Mucosa of descending colon (tissue), 3 donors: ENCODE measurements around the gene SAMD4A. TPM values are rescaled to one million over a fixed set of nuclear protein-coding genes. Genes with fewer than 3 reads are reported as not detected.

Experiments
- ATAC-seq: fragments of 200-7000 bp; cut with Tn5 transposase; one replicate; pipeline ENCODE4 v1.9.1; 2020; ENCODE audit warnings: mild to moderate bottlenecking, moderate library complexity
- DNase-seq, 3 donors: peaks; one replicate each; pipeline ENCODE4 v3.0.0-alpha.2; 2020
- H3K36me3 ChIP-seq: fragments of 200-600 bp; one replicate; pipeline ENCODE4 v1.8.0; 2021; ENCODE audit warnings: low read depth, mild to moderate bottlenecking
- H3K4me1 ChIP-seq: fragments of 200-600 bp; one replicate; pipeline ENCODE4 v1.8.0; 2021; ENCODE audit warnings: low read depth, mild to moderate bottlenecking
- H3K4me3 ChIP-seq: fragments of 200-600 bp; one replicate; pipeline ENCODE4 v1.8.0; 2021; ENCODE audit warnings: mild to moderate bottlenecking
- H3K9me3 ChIP-seq: fragments of 200-600 bp; one replicate; pipeline ENCODE4 v1.8.0; 2021; ENCODE audit warnings: mild to moderate bottlenecking
- intact Hi-C, 2 donors: fragments of 100-400 bp; cut with DNase I in 1 of 2; cut with micrococcal nuclease in 1 of 2; formaldehyde crosslinking; loops; one replicate each; pipeline versions ENCODE4 v1.11.0 to v1.11.1; 2022; cut with DNase I, micrococcal nuclease
- total RNA-seq, 3 donors: library from RNA; stranded (reverse); fragmentation: NEBNext Ultra II Directional in 2 of 3; extraction: Animal tissue kit (Norgen Biotek cat#: 25700) in 2 of 3; gene quantifications; one replicate each; pipeline versions ENCODE4 v1.2.1 to v1.2.4, GENCODE V29; 2021 to 2023
- TF ChIP-seq, protein P1 (sequence below): fragments of 200-600 bp; IDR thresholded peaks from one replicate; pipeline ENCODE4 v1.8.0; 2022; ENCODE audit warnings: antibody characterized with exemption, mild to moderate bottlenecking
- donor health status: DM: no; HTN: no; CAD: no; lungs with moderate emphysema.
- donor health status: DM: no; HTN: no; CAD: no.
- donor health status: DM: no; HTN: yes; CAD: no.

The SAMD4A gene
- total RNA-seq, 3 donors from 2014 or later: 14.7 to 82.1 (median 16.5) TPM

DNA sequence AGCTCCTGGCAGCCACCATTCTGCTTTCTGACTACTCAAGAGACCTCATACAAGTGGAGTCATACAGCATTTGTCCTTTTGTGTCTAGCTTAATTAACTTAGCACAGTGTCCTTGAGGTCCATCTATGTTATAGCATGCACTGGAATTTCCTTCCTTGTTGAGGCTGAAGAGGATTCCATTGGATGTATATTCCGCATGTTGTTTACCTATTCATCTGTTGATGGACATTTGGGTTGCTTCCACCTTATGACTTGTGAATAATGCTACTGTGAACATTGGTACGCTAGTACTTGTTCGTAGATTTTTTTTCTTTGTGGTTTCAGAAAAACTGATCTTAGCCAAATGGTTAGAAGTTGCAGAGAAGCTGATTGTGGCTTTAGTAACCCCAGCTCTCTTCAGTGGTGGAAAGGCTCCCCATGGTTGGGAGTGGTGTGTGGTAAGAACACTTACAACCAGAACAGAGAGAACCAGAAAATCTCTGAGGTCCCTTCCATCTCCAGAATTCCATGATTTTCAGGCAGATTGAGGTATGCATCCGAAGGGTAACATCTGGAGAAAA, 118.4 kb downstream of the SAMD4A start:
- TF ChIP-seq, protein P1, sequence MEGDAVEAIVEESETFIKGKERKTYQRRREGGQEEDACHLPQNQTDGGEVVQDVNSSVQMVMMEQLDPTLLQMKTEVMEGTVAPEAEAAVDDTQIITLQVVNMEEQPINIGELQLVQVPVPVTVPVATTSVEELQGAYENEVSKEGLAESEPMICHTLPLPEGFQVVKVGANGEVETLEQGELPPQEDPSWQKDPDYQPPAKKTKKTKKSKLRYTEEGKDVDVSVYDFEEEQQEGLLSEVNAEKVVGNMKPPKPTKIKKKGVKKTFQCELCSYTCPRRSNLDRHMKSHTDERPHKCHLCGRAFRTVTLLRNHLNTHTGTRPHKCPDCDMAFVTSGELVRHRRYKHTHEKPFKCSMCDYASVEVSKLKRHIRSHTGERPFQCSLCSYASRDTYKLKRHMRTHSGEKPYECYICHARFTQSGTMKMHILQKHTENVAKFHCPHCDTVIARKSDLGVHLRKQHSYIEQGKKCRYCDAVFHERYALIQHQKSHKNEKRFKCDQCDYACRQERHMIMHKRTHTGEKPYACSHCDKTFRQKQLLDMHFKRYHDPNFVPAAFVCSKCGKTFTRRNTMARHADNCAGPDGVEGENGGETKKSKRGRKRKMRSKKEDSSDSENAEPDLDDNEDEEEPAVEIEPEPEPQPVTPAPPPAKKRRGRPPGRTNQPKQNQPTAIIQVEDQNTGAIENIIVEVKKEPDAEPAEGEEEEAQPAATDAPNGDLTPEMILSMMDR: no peak
- ATAC-seq (no peak), DNase-seq (no peak)
- no peaks in the 10 kb centered on the region for H3K4me1 ChIP-seq
- H3K36me3 ChIP-seq: no peaks in the 10 kb centered on the region
- no peaks in the 10 kb centered on the region for H3K9me3 ChIP-seq
- intact Hi-C loops: no loop called here
- no peak overlapping the region for H3K4me3 ChIP-seq

DNA sequence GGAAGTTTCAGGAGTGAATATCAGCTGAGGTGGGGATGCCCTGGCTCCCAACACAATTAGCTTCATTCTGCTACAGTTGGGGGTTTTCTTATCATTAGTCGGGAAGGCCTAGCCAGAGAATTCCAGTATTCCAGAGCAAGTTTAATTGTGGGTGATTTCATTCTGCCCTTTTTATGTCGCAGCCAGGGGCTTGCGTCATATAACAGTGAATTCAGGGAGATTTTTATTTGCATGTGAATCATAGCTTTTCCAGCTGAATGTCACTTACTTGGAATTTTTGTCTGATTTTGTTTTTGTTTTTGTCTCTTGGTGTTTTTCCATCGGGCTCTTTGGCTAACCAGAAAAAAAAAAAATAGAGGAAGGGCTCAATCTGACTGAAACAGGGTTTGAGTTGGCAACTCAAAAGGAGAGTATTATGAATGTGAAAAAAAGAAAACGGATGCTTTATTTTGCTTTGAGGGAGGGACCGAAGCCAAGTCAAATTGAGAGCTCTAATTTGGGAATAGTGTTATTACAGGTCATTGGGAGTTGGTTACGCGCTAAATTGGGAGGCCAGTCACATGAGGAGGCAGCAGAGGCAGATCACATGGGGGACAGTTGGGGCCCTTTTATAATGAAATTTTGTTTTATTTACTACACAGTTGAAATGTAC, 119.4 kb downstream of the SAMD4A start:
- no peaks in the 10 kb centered on the region for H3K36me3 ChIP-seq
- H3K9me3 ChIP-seq: no peaks in the 10 kb centered on the region
- no peak overlapping the region for H3K4me3 ChIP-seq
- H3K4me1 ChIP-seq: no peaks in the 10 kb centered on the region
- TF ChIP-seq, protein P1: no peak
- DNase-seq (peak in 1 of 3 donors; percentile 35), ATAC-seq (peak; percentile 10)
- intact Hi-C loops: no loop called here

DNA sequence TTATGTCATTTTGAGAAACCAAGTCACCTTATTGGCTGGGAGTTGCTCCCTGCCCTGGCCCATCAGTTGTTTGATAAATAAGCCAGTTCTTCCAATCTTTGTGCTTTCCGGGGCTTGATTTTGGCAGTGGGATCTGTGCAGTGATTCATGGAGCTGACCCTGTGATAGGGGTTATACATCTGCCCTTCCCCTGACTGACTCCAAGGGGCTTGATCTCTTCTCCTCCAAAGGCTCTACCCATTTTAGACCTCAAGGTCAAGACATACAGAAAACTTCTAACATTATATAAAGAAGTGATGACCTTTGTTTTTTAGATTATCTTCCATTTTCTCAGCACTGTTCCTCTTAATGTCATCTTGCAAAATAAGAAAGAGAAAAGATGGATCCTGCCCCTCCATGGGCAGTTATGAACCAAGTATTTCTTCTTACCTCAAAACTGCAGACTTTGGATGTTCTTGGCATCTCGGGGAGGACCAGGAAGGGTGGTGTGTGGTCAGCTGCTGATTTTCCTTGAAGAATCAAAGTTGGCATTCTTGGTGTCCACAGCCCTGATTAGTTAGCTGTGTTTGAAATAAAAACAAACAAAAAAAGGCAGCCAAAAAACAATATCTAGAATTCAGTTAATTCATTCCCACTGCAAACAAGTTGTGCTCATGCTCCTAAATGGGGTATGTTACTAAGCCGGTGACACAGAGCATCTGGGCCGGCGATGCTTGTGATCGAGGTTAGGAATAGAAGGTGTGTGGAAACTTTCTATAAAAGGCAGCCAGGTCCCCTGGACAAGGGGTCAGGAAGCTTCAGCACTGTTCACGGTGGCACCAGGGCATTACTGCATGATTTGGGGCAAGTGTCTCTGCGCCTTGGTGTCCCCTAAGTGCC, 120.2 kb downstream of the SAMD4A start:
- DNase-seq: no peak
- Histone ChIP-seq H3K4me3 (no peak overlapping the region), H3K36me3 (no peaks in the 10 kb centered on the region), H3K9me3 (no peaks in the 10 kb centered on the region), H3K4me1 (no peaks in the 10 kb centered on the region)
- intact Hi-C loops: no loop called here
- ATAC-seq: no peak
- TF ChIP-seq, protein P1: no peak

DNA sequence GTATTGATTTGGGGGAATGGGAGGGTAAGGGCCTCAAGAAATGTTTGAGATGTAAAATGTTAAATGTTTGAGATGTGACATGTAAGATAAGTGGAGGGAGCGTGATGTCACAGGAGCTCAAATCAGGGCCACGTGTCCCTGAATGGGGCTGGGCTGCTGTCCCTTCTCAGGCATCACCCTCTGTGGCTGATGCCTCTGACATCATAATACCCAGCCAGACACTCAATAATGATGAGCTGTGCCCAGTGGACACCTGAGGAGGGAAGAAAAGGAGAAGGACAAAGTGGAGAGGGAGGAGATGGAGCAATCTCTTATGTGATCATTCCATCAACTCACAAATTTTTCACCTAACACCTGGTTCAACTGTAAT, 120.8 kb downstream of the SAMD4A start:
- H3K36me3 ChIP-seq: no peaks in the 10 kb centered on the region
- TF ChIP-seq, protein P1: no peak
- DNase-seq: no peak
- intact Hi-C loops: no loop called here
- no peaks in the 10 kb centered on the region for H3K9me3 ChIP-seq
- no peak overlapping the region for H3K4me3 ChIP-seq
- no peaks in the 10 kb centered on the region for H3K4me1 ChIP-seq
- ATAC-seq: no peak

DNA sequence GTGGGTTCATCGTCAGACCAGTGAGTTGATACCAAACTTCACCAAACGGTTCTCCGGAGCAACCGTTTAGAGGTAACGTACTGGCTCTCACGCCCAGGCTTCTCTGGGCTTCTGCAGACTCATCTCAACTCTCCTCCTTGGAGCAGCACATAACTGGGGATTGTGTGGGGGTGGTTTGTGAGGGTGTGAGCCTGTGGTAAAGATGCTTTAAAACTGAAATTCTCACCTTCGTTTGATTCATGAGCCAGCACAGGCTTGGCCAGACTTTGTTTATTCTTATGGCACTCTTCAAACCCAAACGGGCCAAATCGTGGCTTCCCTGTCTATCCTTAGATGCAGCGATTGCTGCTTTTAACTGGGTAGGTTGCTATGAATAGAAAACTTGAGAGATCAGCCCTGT, 121.3 kb downstream of the SAMD4A start:
- intact Hi-C loops: no loop called here
- no peaks in the 10 kb centered on the region for H3K9me3 ChIP-seq
- TF ChIP-seq, protein P1: no peak
- no peak overlapping the region for H3K4me3 ChIP-seq
- no peaks in the 10 kb centered on the region for H3K36me3 ChIP-seq
- ATAC-seq (no peak), DNase-seq (no peak)
- H3K4me1 ChIP-seq: no peaks in the 10 kb centered on the region
